Effector CD4-positive, alpha-beta T cell (primary cell): ENCODE measurements around the gene CRKL.
"Not testable (repeated sequence)": the region's sequence is repeated elsewhere in the genome, so short reads cannot be mapped to it uniquely, and the experiment has no call there.

ENCODE experiments used
- DNase-seq: peaks from one replicate; pipeline ENCODE4 v3.0.0-alpha.2; 2020

The CRKL gene

GRCh38 chr22:20935049-20935448, 17.8 kb downstream of the CRKL start:
- not testable (repeated sequence) for DNase-seq

DNA sequence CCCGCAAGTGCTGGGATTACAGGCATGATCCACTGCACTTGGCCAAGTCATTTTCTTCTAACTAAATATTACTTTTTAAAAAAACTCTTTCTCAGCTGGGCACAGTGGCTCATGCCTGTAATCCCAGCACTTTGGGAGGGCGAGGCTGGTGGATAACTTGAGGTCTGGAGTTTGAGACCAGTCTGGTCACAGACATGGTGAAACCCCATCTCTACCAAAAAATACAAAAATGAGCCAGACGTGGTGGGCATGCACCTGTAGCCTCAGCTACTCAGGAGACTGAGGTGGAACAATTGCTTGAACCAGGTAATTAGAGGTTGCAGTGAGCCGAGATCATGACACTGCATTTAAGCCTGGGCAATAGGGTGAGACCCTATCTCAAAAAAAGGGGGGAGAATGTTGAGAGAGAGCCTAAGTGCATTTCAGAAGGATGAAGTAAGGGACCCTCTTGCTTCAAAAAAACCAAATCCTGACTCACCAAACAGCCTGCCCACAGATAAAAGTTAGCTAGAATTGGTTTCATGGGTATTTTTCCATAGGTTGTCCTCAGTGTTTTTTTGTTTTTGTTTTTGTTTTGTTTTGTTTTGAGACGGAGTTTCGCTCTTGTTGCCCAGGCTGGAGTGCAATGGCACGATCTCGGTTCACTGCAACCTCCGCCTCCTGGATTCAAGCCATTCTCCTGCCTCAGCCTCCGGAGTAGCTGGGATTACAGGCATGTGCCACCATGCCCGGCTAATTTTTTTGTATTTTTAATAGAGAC, 18.8 kb downstream of the CRKL start:
- DNase-seq, result not testable (repeated sequence)

- no peak for DNase-seq
Measured at GRCh38 chr22:20937031-20937793, 20.0 kb downstream of the CRKL start.

DNA sequence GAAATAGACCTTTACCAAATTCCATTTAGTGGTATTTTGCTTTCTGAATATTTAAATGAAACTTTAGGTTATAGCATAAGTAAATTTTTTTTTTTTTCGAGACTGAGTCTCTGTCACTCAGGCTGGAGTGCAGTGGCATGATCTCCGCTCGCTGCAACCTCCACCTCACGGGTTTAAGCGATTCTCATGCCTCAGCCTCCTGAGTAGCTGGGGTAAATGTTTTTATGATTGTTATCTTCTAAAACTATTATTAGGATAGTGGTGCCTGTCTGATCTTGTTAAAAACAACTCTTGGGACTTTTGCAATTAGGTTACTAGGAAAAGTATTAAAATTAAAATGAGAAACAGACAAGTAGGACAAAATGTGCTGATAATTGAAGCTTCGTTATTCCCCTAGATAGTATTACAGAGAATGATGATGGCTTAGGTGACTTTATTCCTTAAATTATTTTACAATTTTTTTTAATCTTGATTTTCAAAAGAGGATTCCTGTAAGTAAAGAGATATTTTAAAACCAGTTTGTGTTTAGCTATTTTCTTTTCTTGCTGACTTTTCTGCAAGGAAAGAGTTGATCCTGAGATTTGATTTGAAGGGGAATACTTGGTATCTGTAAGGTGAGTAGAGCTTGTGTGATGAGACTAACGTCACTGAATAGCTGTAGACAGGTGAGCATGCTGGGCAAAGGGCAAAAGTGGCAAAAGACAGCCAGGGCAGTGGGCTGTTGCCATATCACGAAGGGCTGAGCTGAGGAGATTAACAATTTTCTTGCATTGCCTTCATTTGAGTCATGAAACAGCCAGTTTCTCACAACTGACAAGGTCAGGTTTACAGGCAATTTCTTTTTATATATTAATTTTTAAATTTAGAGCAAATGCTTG, 20.8 kb downstream of the CRKL start:
- no peak for DNase-seq

GRCh38 chr22:20939457-20940185, 22.4 kb downstream of the CRKL start:
- not testable (repeated sequence) for DNase-seq

GRCh38 chr22:20940186-20940651, 23.0 kb downstream of the CRKL start:
- no peak for DNase-seq

DNA sequence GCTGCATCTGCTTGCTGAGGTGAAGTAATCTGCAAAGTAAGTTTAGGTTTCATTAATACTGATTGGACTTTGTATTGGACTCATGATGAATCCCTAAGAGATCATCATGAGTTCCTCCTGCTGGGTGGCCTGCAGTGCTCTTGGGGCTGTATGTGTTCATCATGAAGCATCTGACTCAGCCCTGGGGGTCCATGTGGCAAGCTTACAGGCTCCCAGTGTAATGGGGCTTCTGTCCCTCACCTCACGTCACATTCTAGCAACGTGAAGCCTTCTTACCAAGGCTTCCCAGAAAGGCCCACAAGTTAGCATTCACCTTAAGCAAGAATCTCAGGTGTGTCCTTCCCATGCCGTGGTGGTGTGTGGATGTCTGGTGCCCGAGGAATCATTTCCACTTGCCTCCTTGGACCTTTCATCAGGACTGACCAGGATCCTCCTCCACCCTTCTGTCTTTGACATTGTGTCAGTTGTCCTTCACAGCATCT, 23.7 kb downstream of the CRKL start:
- DNase-seq, result no peak

- DNase-seq, result not testable (repeated sequence)
Measured at GRCh38 chr22:20942203-20942902, 25.1 kb downstream of the CRKL start.

- no peak for DNase-seq
Measured at GRCh38 chr22:20943104-20943933, 26.1 kb downstream of the CRKL start.

GRCh38 chr22:20944042-20944441, 26.8 kb downstream of the CRKL start:
- DNase-seq, result no peak

DNA sequence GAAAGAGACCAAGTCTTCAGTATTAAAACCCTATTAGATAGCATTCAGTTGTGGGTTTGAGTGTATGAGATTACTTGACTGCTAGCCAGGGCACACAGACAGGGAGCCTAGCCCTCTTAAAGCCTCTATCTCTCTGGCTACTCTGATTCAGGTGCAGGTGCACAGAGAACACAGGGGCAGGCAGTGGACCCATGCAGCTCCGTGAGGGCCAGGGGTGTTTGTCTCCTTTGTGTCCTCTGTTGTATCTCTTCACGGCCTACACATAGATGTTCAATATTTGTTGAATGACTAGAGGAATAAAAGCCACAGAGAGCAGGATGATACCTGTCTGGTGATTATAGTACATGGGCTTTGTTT, 28.3 kb downstream of the CRKL start:
- no peak for DNase-seq

- no peak for DNase-seq
Measured at GRCh38 chr22:20946080-20946986, 29.1 kb downstream of the CRKL start.

- no peak for DNase-seq
Measured at GRCh38 chr22:20946991-20947390, 29.8 kb downstream of the CRKL start.

DNA sequence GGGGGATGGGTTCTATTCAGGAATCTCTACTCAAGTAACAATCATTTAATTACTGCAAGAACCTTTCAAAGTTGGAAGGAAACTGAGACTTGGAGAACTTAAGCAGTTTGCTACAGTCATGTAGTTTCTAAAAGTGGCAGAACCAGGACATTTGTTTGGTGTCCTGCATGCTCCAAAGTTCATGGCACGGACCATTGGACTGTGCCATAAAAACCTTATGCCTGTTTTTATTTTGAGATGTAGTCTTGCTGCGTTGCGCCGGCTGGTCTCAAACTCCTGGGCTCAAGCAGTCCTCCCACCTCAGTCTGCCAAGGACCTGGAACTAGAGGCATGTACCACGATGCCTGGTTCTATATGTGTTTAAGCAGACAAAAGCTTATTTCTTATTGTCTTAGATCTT, 31.2 kb downstream of the CRKL start:
- DNase-seq, result no peak

DNA sequence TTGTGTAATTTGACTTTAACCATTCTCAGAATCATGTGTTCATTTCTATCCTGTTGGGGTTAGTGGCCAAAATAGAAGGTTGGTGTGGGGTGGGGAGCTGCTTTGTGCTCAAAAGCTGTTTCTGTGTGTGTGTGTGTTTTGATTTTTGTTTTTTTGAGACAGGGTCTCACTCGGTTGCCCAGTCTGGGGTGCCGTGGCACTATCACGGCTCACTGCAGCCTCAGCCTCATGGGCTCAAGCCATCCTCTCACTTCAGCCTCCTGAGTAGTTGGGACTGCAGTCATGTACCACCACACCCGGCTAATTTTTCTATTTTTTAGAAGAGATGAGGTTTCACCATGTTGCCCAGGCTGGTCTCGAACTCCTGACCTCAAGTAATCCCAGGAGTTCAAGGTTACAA, 31.8 kb downstream of the CRKL start:
- no peak for DNase-seq

DNA sequence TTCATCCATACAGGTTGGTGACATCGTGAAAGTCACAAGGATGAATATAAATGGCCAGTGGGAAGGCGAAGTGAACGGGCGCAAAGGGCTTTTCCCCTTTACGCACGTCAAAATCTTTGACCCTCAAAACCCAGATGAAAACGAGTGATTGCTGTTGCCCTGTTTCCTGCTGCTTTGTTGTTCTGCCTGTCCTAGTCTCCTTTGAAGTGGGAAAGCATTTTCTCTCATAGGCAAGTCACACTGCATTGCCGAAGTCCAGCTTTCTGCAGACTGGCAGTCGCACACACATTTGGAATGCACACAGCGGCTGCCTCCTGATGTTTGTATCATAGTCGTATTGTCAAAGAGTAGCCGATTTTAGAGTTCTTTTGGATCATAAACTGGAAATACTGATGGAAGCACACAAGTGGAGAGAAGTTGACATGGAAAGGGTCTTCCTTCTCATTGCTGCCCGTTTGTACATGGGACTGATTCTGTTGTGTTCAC, 32.5 kb downstream of the CRKL start:
- no peak for DNase-seq

DNA sequence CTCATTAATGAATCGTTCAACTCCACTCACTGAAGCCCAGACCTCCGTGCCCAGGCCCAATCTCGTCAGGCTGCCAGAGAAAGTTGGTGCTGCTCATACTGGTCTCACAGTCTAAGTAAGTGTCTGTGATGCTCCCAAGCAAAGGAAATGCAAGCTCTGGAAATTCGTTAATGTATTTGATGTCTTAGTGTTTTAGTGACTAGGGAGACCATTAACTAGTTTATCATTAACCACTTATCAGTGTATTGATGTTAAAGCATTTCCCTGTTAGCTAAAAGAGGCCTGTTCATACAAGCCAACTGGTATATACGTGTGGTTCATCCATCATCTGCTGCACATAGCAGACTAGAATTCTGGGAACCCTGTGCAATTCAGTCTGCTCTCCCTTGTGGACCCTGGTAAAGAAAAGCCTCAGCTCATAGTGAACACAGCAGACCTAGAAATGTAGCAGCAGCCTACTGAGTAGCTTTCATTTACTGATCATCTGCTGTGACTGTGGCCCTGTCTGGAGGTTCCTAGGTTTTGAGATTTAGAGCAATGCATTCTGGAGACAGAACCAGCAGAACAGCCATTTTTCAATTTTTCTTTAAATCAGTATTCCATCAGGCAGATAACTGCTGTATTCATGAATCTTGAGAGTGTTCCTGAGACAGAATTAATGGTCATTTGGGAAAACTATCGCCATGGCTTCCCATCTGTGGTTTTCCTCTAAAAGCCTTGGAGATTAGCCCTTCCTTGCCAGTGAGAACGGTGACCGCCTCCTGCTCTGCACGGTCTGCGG, 34.1 kb downstream of the CRKL start:
- DNase-seq, result no peak

- no peak for DNase-seq
Measured at GRCh38 chr22:20951932-20952380, 34.7 kb downstream of the CRKL start.
